ENCODE measurements around the gene DNHD1. TPM values are rescaled to one million over a fixed set of nuclear protein-coding genes. Genes with fewer than 3 reads are reported as not detected.

Gene DNHD1
- total RNA-seq, 2 donors from 2014 or later: 23.9 to 26.5 TPM

GRCh38 chr11:6530848-6531247 lies 33.8 kb downstream of the DNHD1 start:
- Histone ChIP-seq H3K9me3 (no peaks in the 10 kb centered on the region), H3K4me1 (ENCODE audit: control insufficient read depth in 1 of 2, low read depth in 2 of 2) (no peaks in the 10 kb centered on the region), H3K27ac (no peak overlapping the region), H3K4me3 (no peak overlapping the region), H3K36me3 (peaks cover 4% of the 10 kb centered on the region), H3K27me3 (replicated peaks; ENCODE audit: insufficient read depth) (no peaks in the 10 kb centered on the region)
- no peak for TF ChIP-seq CTCF (IDR thresholded peaks at IDR 0.05)
- no peak for DNase-seq (ENCODE audit: low spot score)
- ATAC-seq (ENCODE audit: insufficient number of reproducible peaks, low FRiP score, low read depth): no peak

GRCh38 chr11:6531267-6531752 lies 34.2 kb downstream of the DNHD1 start:
- peak; percentile 56 for TF ChIP-seq CTCF (IDR thresholded peaks at IDR 0.05)
- Histone ChIP-seq H3K27me3 (replicated peaks; ENCODE audit: insufficient read depth) (no peaks in the 10 kb centered on the region), H3K9me3 (no peaks in the 10 kb centered on the region), H3K4me1 (ENCODE audit: control insufficient read depth in 1 of 2, low read depth in 2 of 2) (no peaks in the 10 kb centered on the region), H3K4me3 (no peak overlapping the region), H3K36me3 (peaks cover 4% of the 10 kb centered on the region), H3K27ac (no peak overlapping the region)
- no peak for DNase-seq (ENCODE audit: low spot score)
- no peak for ATAC-seq (ENCODE audit: insufficient number of reproducible peaks, low FRiP score, low read depth)

GRCh38 chr11:6538456-6538855 lies 41.4 kb downstream of the DNHD1 start:
- ATAC-seq (ENCODE audit: insufficient number of reproducible peaks, low FRiP score, low read depth) (no peak), DNase-seq (ENCODE audit: low spot score) (no peak)
- Histone ChIP-seq H3K36me3 (no peaks in the 10 kb centered on the region), H3K27me3 (replicated peaks; ENCODE audit: insufficient read depth) (no peaks in the 10 kb centered on the region), H3K4me1 (ENCODE audit: control insufficient read depth in 1 of 2, low read depth in 2 of 2) (no peaks in the 10 kb centered on the region), H3K4me3 (no peak overlapping the region), H3K27ac (no peak overlapping the region), H3K9me3 (no peaks in the 10 kb centered on the region)
- no peak for TF ChIP-seq CTCF (IDR thresholded peaks at IDR 0.05)

GRCh38 chr11:6538945-6539344 lies 41.9 kb downstream of the DNHD1 start:
- no peak for TF ChIP-seq CTCF (IDR thresholded peaks at IDR 0.05)
- Histone ChIP-seq H3K4me3 (no peak overlapping the region), H3K36me3 (no peaks in the 10 kb centered on the region), H3K9me3 (no peaks in the 10 kb centered on the region), H3K27ac (no peak overlapping the region), H3K27me3 (replicated peaks; ENCODE audit: insufficient read depth) (no peaks in the 10 kb centered on the region), H3K4me1 (ENCODE audit: control insufficient read depth in 1 of 2, low read depth in 2 of 2) (no peaks in the 10 kb centered on the region)
- ATAC-seq (ENCODE audit: insufficient number of reproducible peaks, low FRiP score, low read depth): no peak
- no peak for DNase-seq (ENCODE audit: low spot score)

GRCh38 chr11:6539748-6540268 lies 42.7 kb downstream of the DNHD1 start:
- ATAC-seq (ENCODE audit: insufficient number of reproducible peaks, low FRiP score, low read depth): no peak

More at GRCh38 chr11:6539748-6540268, 42.7 kb downstream of the DNHD1 start:
- no peak for DNase-seq (ENCODE audit: low spot score)
- Histone ChIP-seq H3K4me3 (no peak overlapping the region), H3K27me3 (replicated peaks; ENCODE audit: insufficient read depth) (no peaks in the 10 kb centered on the region), H3K27ac (no peak overlapping the region), H3K4me1 (ENCODE audit: control insufficient read depth in 1 of 2, low read depth in 2 of 2) (no peaks in the 10 kb centered on the region), H3K36me3 (peaks cover 2% of the 10 kb centered on the region), H3K9me3 (no peaks in the 10 kb centered on the region)
- no peak for TF ChIP-seq CTCF (IDR thresholded peaks at IDR 0.05)
